ENCODE results near the gene ATP6V1B1. TPM values are rescaled to one million over a fixed set of nuclear protein-coding genes. Genes with fewer than 3 reads are reported as not detected.

The ATP6V1B1 gene
- total RNA-seq, 1 donor from 2014 or later: not detected

GRCh38 chr2:70923378-70924015, 12.2 kb upstream of the ATP6V1B1 start:
- DNase-seq (ENCODE audit: low spot score in 2 of 2) (no peak), FAIRE-seq (no peak)

GRCh38 chr2:70926042-70926441, 9.7 kb upstream of the ATP6V1B1 start:
- DNase-seq (ENCODE audit: low spot score in 2 of 2) (no peak), FAIRE-seq (no peak)

- DNase-seq (ENCODE audit: low spot score in 2 of 2) (no peak), FAIRE-seq (no peak)
Observed at GRCh38 chr2:70927138-70927537, 8.6 kb upstream of the ATP6V1B1 start.

- no peak for FAIRE-seq
- no peak for DNase-seq (ENCODE audit: low spot score in 2 of 2)
Observed at GRCh38 chr2:70927641-70928040, 8.1 kb upstream of the ATP6V1B1 start.

- FAIRE-seq (no peak), DNase-seq (ENCODE audit: low spot score in 2 of 2) (no peak)
Observed at GRCh38 chr2:70928366-70928765, 7.3 kb upstream of the ATP6V1B1 start.

DNA sequence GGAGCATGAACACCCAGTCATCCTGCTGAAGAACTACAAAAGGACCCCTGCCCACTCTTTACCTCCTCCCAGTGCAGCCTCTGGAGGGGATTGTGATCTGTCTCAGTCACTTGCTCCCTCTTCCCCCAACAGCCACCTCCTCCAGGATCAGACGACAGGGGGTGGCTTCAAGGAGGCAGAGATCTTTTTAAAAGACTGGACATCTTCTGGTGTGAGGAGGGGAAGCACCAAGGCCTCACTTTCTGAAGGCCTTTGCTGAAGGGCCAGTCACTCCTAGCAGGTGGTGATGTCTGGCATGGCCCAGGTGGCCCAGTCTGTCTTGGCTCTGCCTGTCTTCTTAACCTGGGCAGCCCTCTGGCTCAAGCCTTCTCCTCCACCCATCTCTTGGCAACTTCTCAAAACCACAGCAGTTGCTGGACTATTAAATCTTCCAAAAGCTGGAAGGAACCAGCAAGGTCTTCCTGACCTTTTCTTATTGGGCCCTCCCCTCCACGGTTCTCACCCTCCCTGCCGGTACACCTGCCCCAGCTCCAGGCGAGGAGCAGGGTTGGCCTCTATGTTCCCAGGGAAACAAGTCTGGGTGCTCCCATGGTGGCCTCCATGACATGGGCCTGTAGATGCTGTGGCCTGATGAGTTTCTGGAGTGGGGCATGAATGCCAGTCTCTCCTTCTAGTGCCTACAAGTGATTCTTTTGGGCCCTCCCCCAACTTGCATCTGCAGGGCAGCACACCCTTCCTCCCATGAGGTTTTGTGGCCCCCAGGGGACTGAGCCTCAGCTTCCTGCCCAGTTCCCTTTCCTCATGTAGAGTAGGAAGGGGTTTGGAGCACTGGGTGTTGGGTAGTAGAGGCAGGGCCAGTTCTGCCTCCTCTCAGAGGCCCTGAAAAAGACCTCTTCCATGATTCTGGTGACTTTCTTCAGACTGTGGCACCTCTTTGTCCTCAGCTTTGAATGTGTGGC, 5.0 kb upstream of the ATP6V1B1 start:
- FAIRE-seq (no peak), DNase-seq (ENCODE audit: low spot score in 2 of 2) (no peak)

DNA sequence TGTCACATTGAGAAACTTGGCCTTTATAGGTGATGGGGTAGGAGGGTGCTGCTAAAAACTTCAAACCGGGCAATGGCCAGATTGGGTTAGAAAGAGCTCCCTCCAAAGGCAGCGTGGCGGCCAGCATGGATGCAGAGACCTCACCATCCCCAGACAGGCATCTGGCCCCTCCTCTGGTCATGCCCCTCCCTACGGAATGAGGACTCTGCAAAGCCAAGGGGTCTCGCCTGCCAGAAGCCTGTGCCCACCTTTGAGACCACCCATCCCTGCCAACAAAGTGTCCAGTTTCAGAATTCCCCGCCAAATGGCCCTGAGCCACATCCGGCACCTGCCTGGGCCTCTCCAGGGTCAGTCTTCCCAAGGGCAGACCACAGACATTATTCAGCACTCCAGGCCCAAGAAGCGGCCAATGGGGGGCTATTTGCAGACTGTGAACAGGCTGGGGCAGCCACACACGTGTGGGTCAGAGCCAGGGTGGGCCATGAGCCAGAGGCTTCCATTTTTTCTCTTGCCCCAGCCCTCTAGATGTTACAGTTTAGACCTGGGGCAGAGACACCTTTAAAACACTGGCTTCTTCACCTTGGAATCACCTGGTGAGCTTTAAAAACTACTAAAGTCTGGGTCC, 4.2 kb upstream of the ATP6V1B1 start:
- FAIRE-seq (no peak), DNase-seq (ENCODE audit: low spot score in 2 of 2) (no peak)

DNA sequence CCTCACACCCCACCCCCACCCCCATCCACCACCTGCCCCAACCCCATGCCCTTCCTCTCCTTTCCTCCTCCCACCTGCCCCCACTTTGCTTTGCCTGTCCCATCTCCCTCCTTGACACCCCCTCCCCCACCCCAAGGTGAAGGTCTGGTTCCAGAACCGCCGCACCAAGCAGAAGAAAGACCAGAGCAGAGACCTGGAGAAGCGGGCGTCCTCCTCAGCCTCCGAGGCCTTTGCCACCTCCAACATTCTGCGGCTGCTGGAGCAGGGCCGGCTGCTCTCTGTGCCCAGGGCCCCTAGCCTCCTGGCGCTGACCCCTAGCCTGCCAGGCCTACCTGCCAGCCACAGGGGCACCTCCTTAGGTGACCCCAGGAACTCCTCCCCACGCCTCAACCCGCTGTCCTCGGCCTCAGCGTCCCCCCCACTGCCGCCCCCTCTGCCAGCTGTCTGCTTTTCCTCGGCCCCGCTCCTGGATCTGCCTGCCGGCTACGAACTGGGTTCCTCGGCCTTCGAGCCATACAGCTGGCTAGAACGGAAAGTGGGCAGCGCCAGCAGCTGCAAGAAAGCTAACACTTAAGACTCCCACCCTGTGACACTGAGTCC, 3.0 kb upstream of the ATP6V1B1 start:
- FAIRE-seq (no peak), DNase-seq (ENCODE audit: low spot score in 2 of 2) (no peak)

DNA sequence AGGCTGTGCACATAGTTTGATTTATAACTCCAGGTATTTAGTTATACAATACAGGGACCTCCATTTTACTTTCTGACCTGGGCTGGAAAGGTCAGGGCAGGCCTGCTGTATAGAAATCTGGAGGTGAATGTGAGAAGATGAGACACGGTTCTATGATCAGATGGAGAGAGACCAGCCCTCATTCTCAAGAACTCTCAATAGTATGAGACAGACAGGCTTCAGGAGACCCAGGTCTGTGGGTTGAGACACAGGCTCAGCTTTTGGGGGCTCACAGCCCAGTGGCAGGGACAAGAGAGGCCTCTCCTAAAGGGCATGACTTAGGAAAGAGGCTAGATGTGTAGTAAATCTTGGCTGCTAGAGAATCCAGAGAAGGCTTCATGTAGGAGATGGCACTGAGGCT, 719 bp upstream of the ATP6V1B1 start:
- no peak for FAIRE-seq
- no peak for DNase-seq (ENCODE audit: low spot score in 2 of 2)

DNA sequence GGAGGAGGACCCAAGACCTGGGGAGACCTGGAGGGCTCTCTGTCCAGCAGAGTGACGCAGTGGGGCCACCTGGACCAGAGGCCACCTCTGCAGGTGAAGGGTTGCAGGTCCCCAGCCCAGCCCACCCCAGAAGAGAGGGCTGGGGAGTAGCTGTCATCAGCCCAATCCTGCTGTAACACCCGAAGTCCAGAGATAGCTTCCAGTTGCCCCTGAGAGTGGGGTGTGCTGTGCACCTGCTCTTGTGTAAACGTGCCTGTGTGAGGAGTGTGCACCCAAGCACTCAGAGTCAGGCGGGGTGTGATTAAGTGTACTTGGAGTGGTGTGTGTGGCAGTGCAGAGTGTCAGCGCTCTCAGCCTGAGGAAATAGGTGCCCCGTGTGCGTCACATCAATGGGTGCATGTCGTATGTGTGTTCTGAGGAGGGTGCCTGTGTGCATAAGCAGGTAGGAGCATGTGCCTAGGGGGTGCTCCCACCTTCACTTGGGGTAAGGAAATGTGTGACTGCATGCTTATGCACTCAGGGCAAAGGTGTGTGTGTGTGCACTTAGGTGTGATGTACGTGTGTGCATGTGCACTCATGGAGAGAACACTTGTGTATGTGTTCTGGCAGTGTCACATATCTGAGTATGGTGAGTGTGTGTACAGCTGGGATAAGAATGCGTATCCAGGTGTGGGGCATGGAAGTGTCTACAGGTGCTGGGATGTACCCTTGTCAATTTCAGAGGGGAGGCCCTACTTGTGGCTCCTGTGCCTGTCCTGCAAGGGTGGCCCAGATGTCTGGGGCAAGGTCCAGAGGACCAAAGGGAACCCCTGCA, 672 bp downstream of the ATP6V1B1 start:
- FAIRE-seq (no peak), DNase-seq (ENCODE audit: low spot score in 2 of 2) (no peak)

GRCh38 chr2:70936979-70937811, 1.5 kb downstream of the ATP6V1B1 start:
- FAIRE-seq (no peak), DNase-seq (ENCODE audit: low spot score in 2 of 2) (no peak)

GRCh38 chr2:70937866-70938585, 2.3 kb downstream of the ATP6V1B1 start:
- DNase-seq (ENCODE audit: low spot score in 2 of 2): no peak

GRCh38 chr2:70938586-70938950, 2.9 kb downstream of the ATP6V1B1 start:
- DNase-seq (ENCODE audit: low spot score in 2 of 2) (no peak), FAIRE-seq (no peak)

More at GRCh38 chr2:70937866-70938585, 2.3 kb downstream of the ATP6V1B1 start:
- FAIRE-seq: no peak

- FAIRE-seq: no peak
- DNase-seq (ENCODE audit: low spot score in 2 of 2): no peak
Observed at GRCh38 chr2:70939001-70939838, 3.5 kb downstream of the ATP6V1B1 start.

GRCh38 chr2:70939839-70940580, 4.3 kb downstream of the ATP6V1B1 start:
- FAIRE-seq: no peak
- no peak for DNase-seq (ENCODE audit: low spot score in 2 of 2)

DNA sequence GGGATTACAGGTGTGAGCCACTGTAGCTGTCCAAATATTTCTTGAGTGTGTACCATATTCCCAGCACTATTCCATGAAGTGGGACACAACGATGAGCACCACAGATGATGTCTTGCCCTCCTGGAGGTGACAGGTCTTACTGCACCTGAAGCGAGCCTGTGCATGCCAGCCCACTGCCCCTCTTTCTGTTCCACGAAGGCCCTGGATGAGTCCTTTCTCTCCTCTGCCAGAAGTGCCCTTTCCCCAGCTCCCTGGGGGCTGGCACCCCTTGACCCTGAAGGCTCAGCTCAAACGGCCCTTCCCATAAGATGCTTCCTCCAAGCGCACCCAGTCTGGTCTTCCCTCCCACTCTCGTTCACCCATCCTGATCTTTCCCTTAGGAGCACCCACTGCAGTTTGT, 5.5 kb downstream of the ATP6V1B1 start:
- DNase-seq (ENCODE audit: low spot score in 2 of 2) (no peak), FAIRE-seq (no peak)

GRCh38 chr2:70941701-70942100, 6.0 kb downstream of the ATP6V1B1 start:
- FAIRE-seq (no peak), DNase-seq (ENCODE audit: low spot score in 2 of 2) (no peak)
